Measurements from ENCODE around the gene HLA-DQA1.
"Not testable (repeated sequence)": the region's sequence is repeated elsewhere in the genome, so short reads cannot be mapped to it uniquely, and the experiment has no call there.

Gene HLA-DQA1

GRCh38 chr6:32659856-32660595 is 22.8 kb downstream of the HLA-DQA1 start:
- DNase-seq = no peak

- DNase-seq = no peak
Measured at GRCh38 chr6:32662099-32662498, 24.9 kb downstream of the HLA-DQA1 start.

- no peak for DNase-seq
Measured at GRCh38 chr6:32662836-32663235, 25.6 kb downstream of the HLA-DQA1 start.

GRCh38 chr6:32664354-32664753 is 27.1 kb downstream of the HLA-DQA1 start:
- no peak for DNase-seq

GRCh38 chr6:32664827-32665362 is 27.7 kb downstream of the HLA-DQA1 start:
- DNase-seq = peak; percentile 26

GRCh38 chr6:32665661-32666060 is 28.5 kb downstream of the HLA-DQA1 start:
- DNase-seq = no peak

- peak; percentile 15 for DNase-seq
Measured at GRCh38 chr6:32666420-32667300, 29.5 kb downstream of the HLA-DQA1 start, which contains the start of gene HLA-DQB1. Gene HLA-DQB1 (minus strand): TSS chr6:32666657. CDS start chr6:32666607, 50 bp downstream.

- peak; percentile 14 for DNase-seq
Measured at GRCh38 chr6:32668226-32668747, 31.1 kb downstream of the HLA-DQA1 start.

GRCh38 chr6:32669240-32669639 is 32.0 kb downstream of the HLA-DQA1 start:
- DNase-seq = no peak

GRCh38 chr6:32669893-32670292 is 32.7 kb downstream of the HLA-DQA1 start:
- no peak for DNase-seq

- DNase-seq = not testable (repeated sequence)
Measured at GRCh38 chr6:32671908-32672307, 34.7 kb downstream of the HLA-DQA1 start.

- not testable (repeated sequence) for DNase-seq
Measured at GRCh38 chr6:32674123-32674522, 36.9 kb downstream of the HLA-DQA1 start.

GRCh38 chr6:32679492-32679891 is 42.3 kb downstream of the HLA-DQA1 start:
- no peak for DNase-seq

GRCh38 chr6:32680055-32680454 is 42.8 kb downstream of the HLA-DQA1 start:
- DNase-seq = no peak

- no peak for DNase-seq
Measured at GRCh38 chr6:32684246-32684645, 47.0 kb downstream of the HLA-DQA1 start.

- no peak for DNase-seq
Measured at GRCh38 chr6:32685603-32686002, 48.4 kb downstream of the HLA-DQA1 start.

- no peak for DNase-seq
Measured at GRCh38 chr6:32689531-32690501, 52.6 kb downstream of the HLA-DQA1 start.

GRCh38 chr6:32692019-32692418 is 54.8 kb downstream of the HLA-DQA1 start:
- DNase-seq = peak; percentile 4

Data from T-helper 9 cell (primary cell).